Activated CD4-positive, alpha-beta memory T cell treated with anti-CD3 and anti-CD28 coated beads, Interleukin-2, amount 10 ng/mL, durations not matched to agents 7 days and 5 days (primary cell): Measurements from ENCODE around the gene CD7. TPM values are rescaled to one million over a fixed set of nuclear protein-coding genes. Genes with fewer than 3 reads are reported as not detected.

Experiments used
- CTCF ChIA-PET: fragments of 350-600 bp; sonication (Branson Sonifier 250); formaldehyde crosslinking; loops from one replicate; lab custom pipeline; 2021; ENCODE audit warnings: antibody characterized with exemption, inconsistent platforms; lab: Charles Lee
- POLR2A ChIA-PET: fragments of 350-600 bp; sonication (Branson Sonifier 250); formaldehyde crosslinking; loops from one replicate; lab custom pipeline; 2021; ENCODE audit warnings: antibody characterized with exemption; lab: Charles Lee
- DNase-seq: peaks from one replicate; pipeline ENCODE4 v3.0.0-alpha.2; 2020
- H3K27ac Mint-ChIP-seq: one replicate; pipeline ENCODE4 v1.8.0; 2021; ENCODE audit warnings: mild to moderate bottlenecking, mixed read lengths
- H3K27me3 Mint-ChIP-seq: one replicate; pipeline ENCODE4 v1.8.0; 2021; ENCODE audit warnings: mixed read lengths
- H3K36me3 Mint-ChIP-seq: one replicate; pipeline ENCODE4 v1.8.0; 2021; ENCODE audit warnings: low read depth, mixed read lengths
- H3K4me1 Mint-ChIP-seq: one replicate; pipeline ENCODE4 v1.8.0; 2021; ENCODE audit warnings: mixed read lengths
- H3K4me3 Mint-ChIP-seq: one replicate; pipeline ENCODE4 v1.8.0; 2021; ENCODE audit warnings: mild to moderate bottlenecking, mixed read lengths
- H3K9me3 Mint-ChIP-seq: one replicate; pipeline ENCODE4 v1.8.0; 2021; ENCODE audit warnings: mixed read lengths
- total RNA-seq, 2 experiments: library from RNA; stranded (reverse); gene quantifications; one replicate each; pipeline ENCODE4 v1.2.3, GENCODE V29; 2021

CD7 gene
- total RNA-seq, 2 experiments from 2014 or later: 138 to 140 TPM

GRCh38 chr17:82322526-82323453 lies 5.4 kb upstream of the CD7 start:
- H3K36me3 Mint-ChIP-seq: no peaks in the 10 kb centered on the region
- peaks cover 22% of the 10 kb centered on the region for H3K4me1 Mint-ChIP-seq
- no peak for DNase-seq
- H3K9me3 Mint-ChIP-seq: no peaks in the 10 kb centered on the region
- peak overlapping the region; percentile 1 for H3K4me3 Mint-ChIP-seq
- ChIA-PET POLR2A (interaction anchor here (0.6 to 3.5 kb wide), 3 partner anchors 12 to 25 kb away, joined by 3 to 24 read pairs (median 10); no protein-coding TSS in a partner anchor), CTCF (interaction anchor here (0.8 to 3.0 kb wide), 4 partner anchors 23 to 117 kb away, joined by 3 to 20 read pairs (median 8); no protein-coding TSS in a partner anchor)
- no peak overlapping the region for H3K27ac Mint-ChIP-seq
- no peaks in the 10 kb centered on the region for H3K27me3 Mint-ChIP-seq

DNA sequence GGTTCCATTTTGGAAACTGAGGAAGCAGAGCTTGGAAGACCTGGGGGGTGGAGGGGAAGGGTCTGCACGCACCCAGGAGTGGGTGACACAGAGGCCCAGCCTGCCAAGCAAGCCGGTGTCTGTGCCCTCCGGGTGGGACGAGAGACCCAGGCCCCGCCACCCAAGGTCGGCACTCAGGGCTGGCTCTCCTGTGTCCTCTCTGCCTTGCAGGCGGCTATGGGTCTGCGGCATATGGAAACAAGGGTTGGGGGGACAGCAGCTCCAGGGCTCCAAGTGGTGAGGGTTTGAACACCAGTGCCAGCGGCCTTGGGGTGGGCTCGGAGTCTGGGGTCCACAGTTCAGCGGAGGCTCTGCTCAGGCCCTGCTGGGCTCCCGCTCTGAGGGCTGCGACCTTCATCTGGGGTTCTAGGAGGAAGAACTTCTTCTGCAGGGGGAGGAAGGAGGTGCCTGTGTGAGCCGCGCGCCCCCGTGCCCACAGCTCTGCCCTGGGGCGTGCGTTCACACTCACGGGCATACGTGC lies 4.6 kb upstream of the CD7 start:
- no peaks in the 10 kb centered on the region for H3K36me3 Mint-ChIP-seq
- no peaks in the 10 kb centered on the region for H3K27me3 Mint-ChIP-seq
- H3K4me3 Mint-ChIP-seq: peak overlapping the region; percentile 64
- peak overlapping the region; percentile 35 for H3K27ac Mint-ChIP-seq
- peaks cover 22% of the 10 kb centered on the region for H3K4me1 Mint-ChIP-seq
- no peaks in the 10 kb centered on the region for H3K9me3 Mint-ChIP-seq
- CTCF ChIA-PET: interaction anchor here (0.8 to 3.0 kb wide), 4 partner anchors 22 to 116 kb away, joined by 3 to 20 read pairs (median 8); no protein-coding TSS in a partner anchor
- POLR2A ChIA-PET: interaction anchor here (1.0 to 3.5 kb wide), 4 partner anchors 19 to 81 kb away, joined by 3 to 24 read pairs (median 8); no protein-coding TSS in a partner anchor
- DNase-seq: no peak

- H3K4me3 Mint-ChIP-seq: peak overlapping the region; percentile 64
- H3K36me3 Mint-ChIP-seq: no peaks in the 10 kb centered on the region
- ChIA-PET POLR2A (interaction anchor here (0.8 to 3.5 kb wide), 6 partner anchors 18 to 83 kb away, joined by 3 to 24 read pairs (median 4); no protein-coding TSS in a partner anchor), CTCF (interaction anchor here (0.6 to 3.0 kb wide), 9 partner anchors 9 to 85 kb away, joined by 3 to 28 read pairs (median 5); no protein-coding TSS in a partner anchor)
- no peaks in the 10 kb centered on the region for H3K9me3 Mint-ChIP-seq
- H3K27ac Mint-ChIP-seq: peak overlapping the region; percentile 68
- H3K27me3 Mint-ChIP-seq: no peaks in the 10 kb centered on the region
- peak; percentile 63 for DNase-seq
- peaks cover 28% of the 10 kb centered on the region for H3K4me1 Mint-ChIP-seq
Measured at GRCh38 chr17:82320956-82321927, 3.8 kb upstream of the CD7 start.

- no peak for DNase-seq
- Mint-ChIP-seq H3K9me3 (no peaks in the 10 kb centered on the region), H3K27me3 (peaks cover 4% of the 10 kb centered on the region), H3K4me1 (peaks cover 36% of the 10 kb centered on the region), H3K27ac (peak overlapping the region; percentile 21), H3K36me3 (peaks cover 2% of the 10 kb centered on the region), H3K4me3 (no peak overlapping the region)
- POLR2A ChIA-PET: interaction anchor here (0.8 to 3.5 kb wide), 3 partner anchors 22 to 82 kb away, joined by 3 to 24 read pairs (median 6); no protein-coding TSS in a partner anchor
- CTCF ChIA-PET: interaction anchor here (0.7 to 3.0 kb wide), 6 partner anchors 19 to 84 kb away, joined by 3 to 28 read pairs (median 8); no protein-coding TSS in a partner anchor
Measured at GRCh38 chr17:82320140-82320840, 2.9 kb upstream of the CD7 start.

GRCh38 chr17:82319619-82320062 lies 2.2 kb upstream of the CD7 start:
- Mint-ChIP-seq H3K36me3 (peaks cover 2% of the 10 kb centered on the region), H3K27ac (no peak overlapping the region), H3K4me1 (peaks cover 31% of the 10 kb centered on the region), H3K4me3 (no peak overlapping the region), H3K9me3 (no peaks in the 10 kb centered on the region), H3K27me3 (peaks cover 4% of the 10 kb centered on the region)
- CTCF ChIA-PET: no interaction called here
- POLR2A ChIA-PET: no interaction called here
- DNase-seq: no peak

GRCh38 chr17:82318772-82319606 lies 1.6 kb upstream of the CD7 start:
- POLR2A ChIA-PET: no interaction called here
- DNase-seq: no peak
- H3K27me3 Mint-ChIP-seq: peaks cover 4% of the 10 kb centered on the region
- H3K27ac Mint-ChIP-seq: no peak overlapping the region
- peaks cover 29% of the 10 kb centered on the region for H3K4me1 Mint-ChIP-seq
- no peaks in the 10 kb centered on the region for H3K9me3 Mint-ChIP-seq
- no peak overlapping the region for H3K4me3 Mint-ChIP-seq
- peaks cover 2% of the 10 kb centered on the region for H3K36me3 Mint-ChIP-seq
- CTCF ChIA-PET: no interaction called here

- no peak overlapping the region for H3K4me3 Mint-ChIP-seq
- DNase-seq: no peak
- peaks cover 2% of the 10 kb centered on the region for H3K36me3 Mint-ChIP-seq
- H3K27ac Mint-ChIP-seq: no peak overlapping the region
- ChIA-PET CTCF (interaction anchor here (1.0 to 2.3 kb wide), 4 partner anchors 14 to 82 kb away, joined by 4 to 32 read pairs (median 12); no protein-coding TSS in a partner anchor), POLR2A (interaction anchor here (1.4 to 9.8 kb wide), 4 partner anchors 15 to 77 kb away, joined by 5 to 120 read pairs (median 10); partner anchors contain the start of gene SECTM1)
- H3K4me1 Mint-ChIP-seq: peaks cover 31% of the 10 kb centered on the region
- peaks cover 4% of the 10 kb centered on the region for H3K27me3 Mint-ChIP-seq
- no peaks in the 10 kb centered on the region for H3K9me3 Mint-ChIP-seq
Measured at GRCh38 chr17:82318169-82318498, 726 bp upstream of the CD7 start.

- ChIA-PET POLR2A (interaction anchor here (0.9 to 9.8 kb wide), 9 partner anchors 16 to 202 kb away, joined by 3 to 120 read pairs (median 5); partner anchors contain the start of genes FOXK2 and SECTM1), CTCF (interaction anchor here (1.0 to 2.3 kb wide), 5 partner anchors 12 to 81 kb away, joined by 3 to 32 read pairs (median 6); no protein-coding TSS in a partner anchor)
Measured at GRCh38 chr17:82316651-82317393, 586 bp downstream of the CD7 start.

DNA sequence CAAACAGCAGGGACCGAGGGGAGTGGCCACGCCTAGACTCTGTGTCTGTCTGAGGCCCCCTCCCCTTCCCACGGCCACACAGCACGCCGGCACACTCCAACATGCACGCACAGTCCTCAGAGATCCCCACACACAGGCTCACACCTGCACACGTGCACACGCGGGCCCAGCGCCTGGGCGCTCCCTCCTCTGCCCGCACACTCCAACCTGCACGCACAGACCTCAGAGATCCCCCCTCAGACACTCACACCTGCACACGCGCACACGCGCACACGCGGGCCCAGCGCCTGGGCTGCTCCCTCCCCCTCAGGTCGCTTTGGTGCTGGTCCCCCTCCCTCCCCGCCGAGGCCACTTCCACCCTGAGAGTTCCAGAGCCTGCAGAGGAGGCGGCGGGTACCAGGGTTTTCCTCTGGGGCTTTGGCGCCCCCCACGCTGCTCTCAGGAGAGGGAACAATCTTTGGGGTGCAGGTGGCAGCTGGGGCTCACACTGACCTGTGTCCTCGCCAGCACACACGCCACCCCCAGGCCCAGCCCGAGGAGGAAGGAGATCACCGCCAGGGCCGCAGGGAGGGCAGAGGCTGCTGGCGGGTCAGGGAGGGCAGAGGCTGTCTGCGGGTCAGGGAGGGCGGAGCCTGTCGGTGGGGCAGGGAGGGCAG lies 1.6 kb downstream of the CD7 start:
- H3K27me3 Mint-ChIP-seq: peaks cover 4% of the 10 kb centered on the region
- H3K4me1 Mint-ChIP-seq: peaks cover 20% of the 10 kb centered on the region
- DNase-seq: peak; percentile 50
- ChIA-PET POLR2A (interaction anchor here (2.1 to 9.8 kb wide), 3 partner anchors 16 to 23 kb away, joined by 6 to 120 read pairs (median 15); partner anchors contain the start of gene SECTM1), CTCF (interaction anchor here (2.2 to 2.3 kb wide), 2 partner anchors 11 to 16 kb away, joined by 19 to 32 read pairs; no protein-coding TSS in a partner anchor)
- peak overlapping the region; percentile 56 for H3K27ac Mint-ChIP-seq
- H3K4me3 Mint-ChIP-seq: peak overlapping the region; percentile 83
- peaks cover 2% of the 10 kb centered on the region for H3K36me3 Mint-ChIP-seq
- H3K9me3 Mint-ChIP-seq: no peaks in the 10 kb centered on the region

More at GRCh38 chr17:82316651-82317393, 586 bp downstream of the CD7 start:
- H3K4me3 Mint-ChIP-seq: peak overlapping the region; percentile 83
- no peak for DNase-seq
- peaks cover 4% of the 10 kb centered on the region for H3K27me3 Mint-ChIP-seq
- peaks cover 2% of the 10 kb centered on the region for H3K36me3 Mint-ChIP-seq
- H3K27ac Mint-ChIP-seq: peak overlapping the region; percentile 65
- no peaks in the 10 kb centered on the region for H3K9me3 Mint-ChIP-seq
- H3K4me1 Mint-ChIP-seq: peaks cover 24% of the 10 kb centered on the region
